ENCODE measurements around the gene SFT2D3.

Gene SFT2D3

DNA sequence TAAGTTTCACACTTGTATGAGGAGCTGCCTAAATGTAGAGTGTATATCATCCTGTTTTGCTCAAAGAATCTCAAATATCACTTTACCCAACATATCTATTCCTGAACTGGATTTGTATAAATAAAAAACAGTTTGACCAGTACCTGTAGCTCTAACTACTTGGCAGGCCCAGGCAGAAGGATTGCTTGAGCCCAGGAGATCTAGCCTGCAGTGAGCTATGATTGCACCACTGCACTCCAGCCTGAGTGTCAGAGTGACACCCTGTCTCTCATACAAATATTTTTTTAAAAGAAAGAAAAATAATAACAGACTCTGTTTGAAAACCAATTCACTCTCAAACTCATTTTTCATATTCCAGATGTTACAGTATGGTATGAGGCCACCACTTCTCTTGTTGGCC, 18.2 kb upstream of the SFT2D3 start:
- no peak for DNase-seq

DNA sequence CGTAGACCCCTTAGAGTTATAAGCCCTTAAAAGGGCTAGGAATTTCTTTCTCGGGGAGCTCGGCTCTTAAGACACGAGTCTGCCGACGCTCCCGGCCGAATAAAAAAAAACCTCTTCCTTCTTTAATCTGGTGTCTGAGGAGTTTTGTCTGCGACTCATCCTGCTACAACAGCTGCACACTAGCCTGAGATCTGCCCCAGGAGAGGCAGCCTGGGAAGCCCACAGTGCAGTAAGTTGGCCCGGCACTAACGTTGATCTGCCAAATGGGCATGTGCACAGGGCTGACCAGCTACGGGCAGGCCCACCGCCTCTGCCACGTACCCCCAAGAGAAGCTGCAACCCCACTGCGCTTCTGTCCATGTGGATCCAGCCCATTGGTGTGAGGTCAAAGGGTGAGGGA, 17.5 kb upstream of the SFT2D3 start:
- no peak for DNase-seq

DNA sequence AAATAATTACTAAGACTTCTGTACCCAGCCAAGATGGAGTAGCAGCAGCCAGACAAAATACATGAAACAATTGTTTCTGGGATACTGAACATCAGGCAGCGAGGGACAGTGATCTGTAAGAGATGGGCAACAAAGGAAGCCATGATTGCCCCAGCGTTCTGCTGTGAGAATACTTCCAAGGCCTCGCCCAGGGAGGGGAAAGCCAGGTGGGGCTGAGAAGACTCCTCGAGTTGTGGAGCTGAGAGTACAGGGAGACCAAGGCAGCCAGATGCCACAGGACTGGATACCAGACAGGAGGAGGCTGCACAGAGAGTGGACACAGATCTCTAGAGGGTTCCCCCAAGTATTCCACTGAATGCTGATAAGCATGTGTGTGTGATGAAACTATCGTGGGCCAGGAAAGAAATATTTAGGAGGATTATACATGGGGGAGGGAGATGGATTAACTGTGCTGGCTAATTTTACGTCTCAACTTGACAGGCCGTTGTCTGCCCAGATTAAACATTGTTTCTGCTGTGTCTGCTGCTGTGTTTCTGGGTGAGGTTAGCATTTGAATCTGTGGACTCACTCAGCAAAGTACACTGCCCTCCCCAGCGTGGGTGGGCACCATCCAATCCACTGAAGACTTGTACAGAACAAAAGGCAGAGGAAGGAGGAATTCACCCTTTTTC, 15.8 kb upstream of the SFT2D3 start:
- no peak for DNase-seq

DNA sequence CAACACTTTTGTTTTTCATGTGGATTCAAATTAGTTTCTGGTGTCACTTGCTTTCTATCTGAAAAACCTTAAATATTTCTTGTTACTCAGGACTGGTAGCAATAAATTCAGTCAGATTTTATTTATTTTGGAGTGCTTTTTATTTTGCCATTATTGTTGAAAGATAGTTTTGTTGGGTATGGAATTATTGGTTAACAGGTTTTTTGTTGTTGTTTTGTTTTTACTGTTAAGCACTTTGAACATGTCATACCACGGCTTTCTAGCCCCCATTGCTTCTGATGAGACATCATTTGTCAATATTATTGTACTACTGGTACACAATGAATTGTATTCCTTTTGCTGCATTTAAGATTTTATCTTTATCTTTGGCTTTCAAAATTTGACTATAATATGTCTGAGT, 12.9 kb upstream of the SFT2D3 start:
- DNase-seq = no peak

DNA sequence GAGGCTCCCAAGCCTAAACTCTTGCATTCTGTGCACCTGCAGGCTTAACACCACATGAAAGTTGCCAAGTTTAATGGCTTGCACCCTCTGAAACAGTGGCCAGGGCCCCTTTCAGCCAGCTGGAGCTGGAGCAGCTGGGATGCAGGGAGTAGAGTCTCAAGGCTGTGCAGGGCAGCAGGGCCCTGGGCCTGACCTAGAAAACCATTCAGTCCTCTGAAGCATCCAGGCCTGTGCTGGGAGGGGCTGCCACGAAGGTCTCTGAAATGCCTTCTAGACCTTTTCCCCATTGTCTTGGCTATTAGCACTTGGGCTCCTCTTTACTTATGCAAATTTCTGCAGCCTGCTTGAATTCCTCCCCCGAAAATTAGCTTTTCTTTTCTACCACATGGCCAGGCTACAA, 10.6 kb upstream of the SFT2D3 start:
- no peak for DNase-seq

DNA sequence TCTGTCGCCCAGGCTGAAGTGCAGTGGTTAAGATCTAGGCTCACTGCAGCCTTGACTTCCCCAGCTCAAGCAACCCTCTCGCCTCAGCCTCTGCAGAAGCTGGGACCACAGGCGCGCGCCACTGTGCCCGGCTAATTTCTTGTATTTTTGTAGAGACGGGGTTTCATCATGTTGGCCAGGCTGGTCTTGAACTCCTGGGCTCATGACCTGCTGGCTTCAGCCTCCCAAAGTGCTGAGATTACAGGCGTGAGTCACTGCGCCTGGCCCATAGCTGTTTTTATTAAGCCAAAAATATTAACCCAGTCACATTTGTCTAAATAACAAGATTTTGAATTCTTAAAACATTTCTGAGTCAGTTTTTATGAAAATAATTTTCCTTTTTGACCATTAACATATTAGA, 6.3 kb upstream of the SFT2D3 start:
- DNase-seq = no peak

DNA sequence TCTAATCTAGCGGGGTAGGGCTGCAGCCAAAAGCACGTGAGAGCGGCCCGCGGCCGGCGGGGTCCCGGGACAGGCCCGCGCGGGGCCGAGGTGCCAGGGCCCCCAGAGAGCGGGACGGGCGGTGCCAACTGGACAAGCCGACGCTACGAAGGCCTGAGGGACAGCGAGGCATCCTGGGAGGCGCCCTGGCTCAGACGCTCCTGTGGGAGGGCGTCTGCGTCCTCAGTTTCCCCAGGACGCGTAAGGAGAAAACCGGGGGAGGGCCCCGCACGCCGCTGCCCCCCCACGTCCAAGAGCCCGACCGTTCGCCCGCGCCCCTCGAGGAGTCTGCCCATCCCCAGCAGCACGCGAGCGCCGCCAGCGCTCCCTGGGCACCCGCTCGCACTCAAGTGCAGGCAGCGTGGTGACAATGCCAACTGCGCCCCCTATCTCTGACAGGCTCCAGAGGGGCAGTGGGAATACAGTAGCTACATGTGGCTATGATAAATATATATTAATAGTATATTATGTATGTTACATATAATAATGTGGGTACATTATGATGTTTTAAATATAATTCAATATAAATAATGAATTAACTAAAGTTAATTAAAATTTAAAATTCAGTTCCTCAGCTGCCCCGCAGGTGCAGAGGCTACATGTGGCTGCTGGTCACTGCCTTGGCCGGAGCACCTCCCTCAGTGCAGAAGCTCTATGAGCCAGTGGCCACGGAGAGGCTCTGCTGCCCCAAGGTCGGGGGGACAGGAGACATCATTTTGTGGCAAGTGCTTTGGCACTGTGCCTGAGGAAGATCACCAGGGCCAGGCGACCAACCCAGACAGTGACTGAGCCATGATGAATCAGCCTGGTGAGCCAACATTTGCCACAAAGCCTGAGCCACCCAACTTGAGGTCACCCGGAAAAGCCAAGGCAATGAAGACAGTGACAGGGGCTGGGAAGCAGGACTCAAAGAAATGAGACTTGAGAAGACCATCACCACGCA, 5.5 kb upstream of the SFT2D3 start:
- no peak for DNase-seq

DNA sequence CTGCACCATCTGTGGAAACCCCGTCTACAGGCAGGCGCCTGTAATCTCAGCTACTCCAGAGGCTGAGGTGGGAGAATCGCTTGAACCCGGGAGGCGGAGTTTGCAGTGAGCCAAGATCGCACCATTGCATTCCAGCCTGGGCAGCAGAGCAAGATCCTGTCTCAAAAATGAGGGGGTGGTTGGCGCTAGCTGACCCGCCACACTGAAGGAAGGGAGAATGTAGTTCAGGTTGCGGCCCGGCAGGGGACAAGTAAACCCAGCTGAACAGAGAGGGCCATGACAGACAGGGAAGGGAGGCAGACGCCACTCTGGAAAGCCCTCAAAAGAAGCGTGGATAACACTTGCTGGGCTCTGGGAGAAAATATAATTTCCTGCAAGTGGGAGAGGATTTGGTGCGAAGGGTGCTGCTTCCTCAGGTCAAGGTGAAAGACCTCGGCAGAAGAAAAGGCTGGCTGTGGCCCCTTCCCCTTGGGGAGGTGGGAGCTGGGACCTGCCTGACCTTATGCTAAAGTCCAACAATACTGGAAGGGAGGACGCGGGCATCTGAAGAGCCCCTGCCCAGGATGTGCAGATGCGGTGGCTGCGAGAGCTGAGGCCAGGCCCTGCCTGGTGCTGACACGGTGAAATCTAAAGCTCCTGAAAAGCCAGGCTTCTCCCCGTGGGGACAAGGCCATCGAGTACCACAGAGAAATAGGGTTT, 3.7 kb upstream of the SFT2D3 start:
- no peak for DNase-seq

DNA sequence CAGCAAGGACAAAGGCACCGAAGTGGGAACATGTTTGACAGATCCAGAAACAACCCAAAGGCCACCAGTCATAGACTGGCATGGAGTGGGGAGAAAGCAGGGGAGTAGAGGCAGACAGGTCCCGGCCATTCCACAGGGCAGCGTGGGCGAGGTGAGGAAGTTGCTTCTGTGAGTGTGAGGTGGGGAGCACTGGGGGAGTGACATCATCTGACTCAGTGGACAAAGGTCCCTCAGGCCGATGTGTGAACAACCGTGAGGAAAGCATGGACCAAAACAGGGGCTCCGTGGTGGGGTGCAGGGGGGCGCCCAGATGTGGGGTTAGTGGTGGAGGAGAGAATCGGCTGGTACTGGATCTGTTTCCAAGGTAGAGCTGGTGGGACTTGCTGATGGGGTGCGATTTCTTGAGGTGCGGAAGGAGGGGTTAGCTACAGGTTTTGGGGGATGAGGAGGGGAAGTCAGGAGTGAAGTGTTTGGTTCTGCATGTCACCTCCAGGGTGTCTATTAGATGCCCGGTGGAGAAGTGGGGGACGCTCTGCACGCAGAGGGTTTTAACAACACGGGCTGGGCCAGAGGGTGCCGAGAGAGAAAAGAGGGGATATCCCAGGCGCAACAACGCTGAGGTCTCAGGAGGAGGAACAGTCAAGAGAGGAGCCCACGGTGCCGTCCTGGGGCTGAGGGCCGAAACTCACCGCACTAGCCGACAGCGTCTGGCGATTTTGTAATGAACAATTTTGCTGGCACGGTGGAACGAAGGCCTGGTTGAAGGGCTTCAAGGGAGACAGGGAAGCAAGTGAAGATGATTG, 2.5 kb upstream of the SFT2D3 start:
- no peak for DNase-seq

DNA sequence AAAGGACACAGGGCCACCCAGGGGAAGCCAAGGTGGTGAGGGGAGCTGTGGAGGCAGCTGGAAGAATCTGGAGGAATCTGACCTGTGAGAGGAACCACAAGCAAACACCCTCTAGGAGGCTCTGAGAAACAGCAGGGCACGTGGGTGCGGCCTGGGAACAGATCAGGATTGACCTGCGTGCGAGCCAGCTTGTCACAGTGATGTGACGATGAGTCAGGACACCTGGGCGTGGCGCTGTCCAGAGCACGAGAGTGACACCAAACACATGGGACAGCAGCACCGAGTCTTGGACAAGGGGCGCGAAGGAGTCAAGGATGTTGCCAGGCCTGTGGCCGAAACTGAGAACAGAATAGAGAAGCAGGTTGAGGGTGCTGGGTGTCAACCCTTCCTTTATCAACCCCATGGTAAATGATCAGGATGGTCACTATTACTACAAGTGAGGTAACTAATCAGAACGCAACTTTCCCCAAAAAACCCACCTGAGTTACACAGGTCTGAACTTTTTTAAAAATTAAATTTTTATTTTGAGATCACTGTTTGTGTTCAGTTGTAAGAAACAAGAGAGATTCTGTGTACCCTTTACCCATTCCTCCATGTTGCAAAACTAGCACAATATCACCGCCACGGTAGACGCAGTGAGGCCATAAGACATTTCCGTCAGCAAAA, 637 bp upstream of the SFT2D3 start:
- DNase-seq = peak; percentile 17

DNA sequence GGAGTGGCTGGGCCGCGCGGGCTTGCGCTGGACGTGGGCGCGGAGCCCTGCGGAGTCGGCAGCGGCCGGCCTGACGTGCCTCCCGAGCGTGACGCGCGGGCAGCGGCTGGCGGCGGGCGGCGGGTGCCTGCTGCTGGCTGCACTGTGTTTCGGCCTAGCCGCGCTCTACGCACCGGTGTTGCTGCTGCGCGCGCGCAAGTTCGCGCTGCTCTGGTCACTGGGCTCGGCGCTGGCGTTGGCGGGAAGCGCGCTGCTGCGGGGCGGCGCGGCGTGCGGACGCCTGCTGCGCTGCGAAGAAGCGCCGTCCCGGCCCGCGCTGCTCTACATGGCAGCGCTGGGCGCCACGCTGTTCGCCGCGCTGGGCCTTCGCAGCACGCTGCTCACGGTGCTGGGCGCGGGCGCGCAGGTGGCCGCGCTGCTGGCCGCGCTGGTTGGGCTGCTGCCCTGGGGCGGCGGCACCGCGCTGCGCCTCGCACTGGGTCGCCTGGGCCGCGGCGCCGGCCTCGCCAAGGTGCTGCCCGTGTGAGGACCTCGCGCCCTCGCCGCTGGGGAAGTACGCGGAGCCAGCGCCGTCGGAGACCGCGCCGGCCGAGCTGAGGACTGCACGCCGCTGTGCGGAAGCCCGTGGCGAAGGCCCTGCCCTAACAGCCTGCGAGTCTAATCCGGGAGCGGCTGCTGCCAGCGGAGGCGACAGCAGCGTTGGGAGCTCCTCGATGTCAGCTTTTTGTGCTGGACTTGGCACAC, 526 bp downstream of the SFT2D3 start:
- DNase-seq = peak; percentile 60

DNA sequence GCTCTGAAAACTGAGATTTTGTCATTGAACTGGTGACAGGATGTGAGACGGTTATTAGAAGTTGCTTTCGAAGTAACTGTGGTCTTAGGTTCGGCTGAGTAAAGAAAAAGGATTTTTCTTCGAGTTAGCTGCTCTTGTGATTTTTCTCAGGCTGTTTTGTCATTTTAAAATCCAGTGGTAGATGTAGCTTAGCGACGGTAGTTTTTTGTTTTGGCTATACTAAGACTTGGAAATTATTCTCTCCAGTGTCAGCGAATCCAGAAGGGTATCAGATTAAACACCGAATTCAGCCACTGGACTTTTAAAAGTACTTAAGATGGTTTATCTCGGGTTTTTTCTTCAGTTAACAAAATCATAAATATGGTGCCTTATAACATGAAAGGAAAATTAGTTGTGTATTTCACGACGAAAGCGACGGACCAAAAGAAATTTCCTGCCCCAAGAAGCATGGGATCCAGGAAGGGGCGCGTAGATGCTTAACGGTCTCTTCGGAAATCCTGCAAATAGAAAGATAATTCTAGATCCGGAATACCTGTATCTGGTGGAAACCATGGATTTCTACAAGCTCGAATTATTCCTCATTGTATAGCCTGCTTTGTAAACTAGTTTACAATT, 1.2 kb downstream of the SFT2D3 start:
- no peak for DNase-seq

DNA sequence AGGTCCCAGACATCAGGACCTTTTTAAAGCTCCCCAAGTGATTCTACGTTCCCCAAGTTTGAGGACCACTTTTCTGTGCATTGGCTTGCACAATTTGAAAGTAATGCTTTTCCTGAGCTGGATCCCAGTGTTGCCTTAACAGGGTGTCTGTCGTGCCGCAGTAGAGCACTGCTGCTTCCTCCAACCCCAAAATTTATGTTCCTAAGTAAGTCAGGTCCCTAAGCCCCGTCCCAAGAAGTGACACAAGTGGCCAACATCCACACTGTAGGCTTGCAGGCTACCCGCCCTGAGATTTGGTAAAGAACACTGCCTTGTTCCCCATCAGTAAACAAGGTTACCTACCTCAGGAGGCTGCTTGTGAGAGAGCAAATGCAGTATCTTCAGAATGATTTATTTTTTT, 2.0 kb downstream of the SFT2D3 start:
- DNase-seq = no peak

DNA sequence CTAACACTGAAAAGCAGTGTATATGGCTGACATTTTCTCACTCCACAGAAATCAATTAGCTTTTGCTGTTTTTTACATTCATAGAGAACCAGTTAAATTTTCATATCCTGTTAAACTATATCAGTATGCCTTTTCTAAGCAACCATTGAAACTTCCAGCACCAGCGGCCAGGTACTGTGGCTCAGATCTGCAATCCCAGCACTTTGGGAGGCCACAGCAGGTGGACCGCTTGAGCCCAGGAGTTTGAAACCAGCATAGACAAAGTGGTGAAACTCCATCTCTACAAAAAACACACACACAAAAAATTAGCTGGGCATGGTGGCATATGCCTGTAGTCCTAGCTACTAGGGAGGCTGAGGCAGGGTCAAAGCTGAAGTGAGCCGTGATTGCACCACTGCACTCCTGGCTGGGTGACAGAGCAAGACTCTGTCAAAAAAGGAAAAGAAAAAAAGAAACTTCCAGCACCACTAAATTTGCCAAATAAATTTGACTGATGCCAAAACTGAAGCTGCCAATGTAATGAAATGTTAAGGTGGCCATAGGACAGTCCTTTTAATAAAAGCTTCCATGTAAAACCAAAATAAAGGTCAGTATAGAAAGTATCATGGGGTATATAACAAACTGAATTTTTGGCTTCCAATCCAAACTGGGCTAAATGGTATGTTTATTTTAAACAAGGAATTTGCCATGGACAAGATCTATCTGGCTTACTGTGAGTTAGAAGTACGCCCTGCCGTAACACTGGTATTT, 3.5 kb downstream of the SFT2D3 start:
- DNase-seq = no peak

DNA sequence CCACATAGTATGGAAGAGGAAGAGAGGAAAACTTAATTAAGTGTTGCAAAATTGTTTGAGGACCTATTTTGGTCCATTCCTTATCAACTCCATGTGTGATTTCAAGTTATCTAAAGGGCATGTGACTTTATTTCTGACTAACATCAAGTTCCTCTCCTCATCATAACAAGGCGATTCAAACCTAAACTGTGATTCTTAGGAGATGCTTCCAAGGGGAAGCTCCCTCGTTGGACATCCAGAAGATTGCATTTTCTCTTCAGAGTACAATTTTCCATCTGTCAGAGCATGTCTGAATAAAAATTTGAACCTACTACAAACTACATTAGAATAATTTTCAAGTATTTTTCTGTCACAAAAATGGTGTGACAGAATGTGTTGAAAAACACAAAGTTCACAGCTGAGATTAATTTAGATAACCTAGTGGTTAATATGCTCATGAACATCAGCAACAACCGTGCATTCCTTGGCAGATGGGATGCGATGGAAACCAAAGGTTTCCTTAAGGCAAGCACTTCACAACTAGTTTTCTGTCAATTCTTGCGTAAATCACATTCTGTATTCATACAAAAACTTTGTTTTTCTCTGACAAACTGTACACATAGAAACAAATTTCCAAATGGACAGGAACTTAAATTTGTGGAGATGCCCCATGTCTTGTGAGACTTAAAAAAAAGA, 4.2 kb downstream of the SFT2D3 start:
- DNase-seq = no peak

DNA sequence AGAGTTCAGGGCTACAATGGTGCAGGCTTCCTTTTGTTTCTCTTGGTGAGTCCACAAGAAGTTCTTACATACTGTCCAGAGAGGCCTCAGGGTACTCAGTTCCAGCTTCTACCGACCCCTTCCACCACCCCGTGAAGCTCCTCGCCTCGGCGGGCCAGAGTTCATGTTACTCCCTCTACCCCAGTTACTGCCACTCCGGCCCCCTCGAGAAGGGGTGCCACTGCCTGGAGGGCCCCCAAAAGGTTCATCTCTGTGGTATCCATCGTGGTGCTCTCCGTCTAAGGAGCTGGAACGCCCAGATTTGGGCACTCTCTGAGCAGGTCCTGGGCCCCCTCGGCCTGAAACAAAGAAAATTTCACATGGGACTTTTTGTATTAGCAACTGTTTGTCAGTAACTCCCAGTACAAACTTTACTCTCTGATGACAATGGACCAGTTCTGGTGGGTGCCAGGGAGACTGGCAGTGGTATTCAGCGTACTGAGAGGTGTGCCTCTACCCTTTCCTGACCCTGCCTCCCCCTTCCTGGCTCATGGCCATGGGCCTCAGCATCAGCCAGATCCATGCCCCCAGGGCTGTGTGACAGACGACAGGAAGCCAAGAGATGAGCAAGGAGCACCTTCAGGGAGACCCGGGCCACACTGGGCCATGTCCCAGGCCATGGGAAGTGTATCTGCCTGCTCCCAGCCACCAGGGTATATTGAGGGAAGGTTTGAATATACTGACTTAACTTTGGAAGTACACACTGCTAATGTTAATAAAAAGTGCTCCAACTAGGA, 5.1 kb downstream of the SFT2D3 start:
- DNase-seq = no peak

DNA sequence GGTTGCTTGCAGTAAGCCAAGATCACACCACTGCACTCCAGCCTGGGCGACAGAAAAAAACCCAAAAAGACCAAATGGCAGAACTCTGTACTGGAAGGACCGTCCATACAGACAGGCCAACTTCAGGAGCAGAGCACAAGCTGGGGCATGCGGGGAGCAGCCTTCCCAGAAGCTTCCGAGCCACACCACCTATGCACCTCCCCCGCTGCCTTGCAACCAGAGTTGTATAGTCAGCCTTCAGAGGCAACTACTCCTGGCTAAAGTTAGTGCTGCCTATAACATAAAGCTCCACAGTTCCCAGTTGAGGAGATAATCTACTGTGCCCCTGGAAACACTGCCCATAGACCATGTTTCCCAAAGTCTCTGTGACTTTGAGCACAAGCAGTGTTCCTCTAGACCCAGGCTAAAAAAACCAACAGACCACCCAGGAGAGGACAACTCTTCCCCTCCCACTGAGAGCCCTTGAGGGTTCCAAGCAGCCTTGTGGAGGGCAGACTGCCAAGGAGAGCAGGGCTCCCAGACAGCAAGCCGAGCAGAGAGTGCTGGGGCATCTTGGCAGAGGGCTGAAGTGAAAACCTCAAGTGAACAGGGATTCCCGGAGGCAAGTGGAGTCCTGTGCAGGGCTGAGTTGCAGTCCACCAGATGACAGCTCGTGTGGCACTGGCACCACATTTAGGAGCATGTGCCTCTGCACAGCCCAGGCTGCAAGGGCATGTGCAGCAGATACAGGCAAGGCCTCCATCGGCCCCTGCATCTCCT, 6.8 kb downstream of the SFT2D3 start:
- peak; percentile 51 for DNase-seq

DNA sequence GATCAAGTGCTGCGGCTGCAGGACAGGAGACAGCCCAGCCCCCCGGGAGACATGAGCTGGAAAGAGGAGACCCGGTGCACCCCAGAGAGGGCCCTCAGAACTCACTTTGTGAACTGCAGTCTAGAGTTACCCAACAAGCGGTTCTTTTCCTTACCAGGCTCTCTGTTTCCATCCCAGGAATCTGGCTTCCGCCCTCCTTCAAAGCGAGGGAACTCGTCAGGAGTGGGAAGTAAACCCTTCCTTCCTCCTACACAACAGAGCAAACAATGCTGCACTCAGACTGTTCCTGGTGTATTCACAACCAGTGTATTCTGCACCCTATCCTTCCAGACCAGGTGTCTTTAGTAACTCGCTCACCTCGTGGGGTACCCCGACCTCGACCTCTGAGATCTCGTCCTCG, 8.0 kb downstream of the SFT2D3 start:
- no peak for DNase-seq
